ENCODE results near the gene NUP50.

NUP50 gene

GRCh38 chr22:45196926-45197605, 33.3 kb downstream of the NUP50 start:
- DNase-seq = no peak

GRCh38 chr22:45197606-45198462, 34.1 kb downstream of the NUP50 start:
- no peak for DNase-seq

GRCh38 chr22:45198463-45198795, 34.7 kb downstream of the NUP50 start:
- DNase-seq = no peak

- no peak for DNase-seq
These were observed 36.0 kb downstream of the NUP50 start for GRCh38 chr22:45199723-45200122.

- no peak for DNase-seq
These were observed 36.5 kb downstream of the NUP50 start for GRCh38 chr22:45200230-45200629.

GRCh38 chr22:45200860-45201511, 37.3 kb downstream of the NUP50 start:
- no peak for DNase-seq

GRCh38 chr22:45201678-45202332, 38.1 kb downstream of the NUP50 start:
- no peak for DNase-seq

- no peak for DNase-seq
These were observed 38.8 kb downstream of the NUP50 start for GRCh38 chr22:45202333-45203149.

- no peak for DNase-seq
These were observed 39.6 kb downstream of the NUP50 start for GRCh38 chr22:45203150-45203951.

- no peak for DNase-seq
These were observed 40.5 kb downstream of the NUP50 start for GRCh38 chr22:45204241-45204640.

GRCh38 chr22:45204819-45205218, 41.1 kb downstream of the NUP50 start:
- no peak for DNase-seq

GRCh38 chr22:45205276-45205925, 41.7 kb downstream of the NUP50 start:
- no peak for DNase-seq

GRCh38 chr22:45206233-45206632, 42.5 kb downstream of the NUP50 start:
- DNase-seq = no peak

- no peak for DNase-seq
These were observed 43.8 kb downstream of the NUP50 start for GRCh38 chr22:45207533-45207932.

GRCh38 chr22:45207981-45208664, 44.4 kb downstream of the NUP50 start:
- no peak for DNase-seq

- DNase-seq = no peak
These were observed 44.9 kb downstream of the NUP50 start for GRCh38 chr22:45208696-45208992.

- peak; percentile 30 for DNase-seq
These were observed 45.5 kb downstream of the NUP50 start for GRCh38 chr22:45208993-45209838.

GRCh38 chr22:45210174-45210573, 46.4 kb downstream of the NUP50 start:
- no peak for DNase-seq

GRCh38 chr22:45210577-45210976, 46.9 kb downstream of the NUP50 start:
- no peak for DNase-seq

GRCh38 chr22:45210991-45211390, 47.3 kb downstream of the NUP50 start:
- DNase-seq = no peak
